ENCODE data around the gene SLIT1.

The SLIT1 gene

DNA sequence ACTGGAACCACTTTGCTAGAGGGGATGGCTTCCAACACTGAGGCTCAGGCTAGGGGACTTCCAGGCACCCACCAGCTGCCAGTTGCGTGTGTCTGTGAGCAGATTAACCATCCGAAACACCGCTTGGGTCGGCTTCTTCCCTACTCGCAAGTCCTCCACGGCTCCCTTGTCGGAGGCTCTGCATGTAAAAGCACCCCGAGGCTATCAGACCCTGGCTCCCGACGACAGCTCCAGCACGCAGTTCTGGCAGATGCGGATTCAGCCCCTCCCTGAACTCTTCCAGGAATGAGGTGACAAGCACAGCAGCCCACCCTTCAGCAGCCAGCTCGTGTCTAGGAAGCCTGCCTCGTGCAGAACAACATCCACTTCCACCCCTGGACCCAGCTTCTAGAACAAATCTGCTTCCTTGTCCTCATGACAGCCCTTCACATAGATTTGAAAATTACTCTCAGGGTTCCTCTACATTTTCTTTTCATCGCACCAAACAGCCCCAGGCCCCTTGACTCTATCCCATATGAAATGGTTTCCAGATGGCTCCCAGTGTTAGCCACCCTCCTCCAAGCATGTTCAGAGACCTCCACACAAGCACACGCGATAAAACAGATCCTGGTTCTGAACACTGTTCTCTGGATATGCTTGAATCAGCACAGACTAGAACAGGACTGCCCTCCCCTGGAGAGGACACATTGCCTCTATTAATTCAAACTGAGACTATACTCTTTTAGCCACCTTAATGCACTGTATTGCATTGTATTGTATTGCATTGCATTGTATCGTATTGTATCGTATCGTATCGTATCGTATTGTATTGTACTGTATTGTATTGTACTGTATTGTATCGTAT, 44.6 kb downstream of the SLIT1 start:
- DNase-seq (ENCODE audit: low read depth in 2 of 3, low spot score in 2 of 3), result no peak

DNA sequence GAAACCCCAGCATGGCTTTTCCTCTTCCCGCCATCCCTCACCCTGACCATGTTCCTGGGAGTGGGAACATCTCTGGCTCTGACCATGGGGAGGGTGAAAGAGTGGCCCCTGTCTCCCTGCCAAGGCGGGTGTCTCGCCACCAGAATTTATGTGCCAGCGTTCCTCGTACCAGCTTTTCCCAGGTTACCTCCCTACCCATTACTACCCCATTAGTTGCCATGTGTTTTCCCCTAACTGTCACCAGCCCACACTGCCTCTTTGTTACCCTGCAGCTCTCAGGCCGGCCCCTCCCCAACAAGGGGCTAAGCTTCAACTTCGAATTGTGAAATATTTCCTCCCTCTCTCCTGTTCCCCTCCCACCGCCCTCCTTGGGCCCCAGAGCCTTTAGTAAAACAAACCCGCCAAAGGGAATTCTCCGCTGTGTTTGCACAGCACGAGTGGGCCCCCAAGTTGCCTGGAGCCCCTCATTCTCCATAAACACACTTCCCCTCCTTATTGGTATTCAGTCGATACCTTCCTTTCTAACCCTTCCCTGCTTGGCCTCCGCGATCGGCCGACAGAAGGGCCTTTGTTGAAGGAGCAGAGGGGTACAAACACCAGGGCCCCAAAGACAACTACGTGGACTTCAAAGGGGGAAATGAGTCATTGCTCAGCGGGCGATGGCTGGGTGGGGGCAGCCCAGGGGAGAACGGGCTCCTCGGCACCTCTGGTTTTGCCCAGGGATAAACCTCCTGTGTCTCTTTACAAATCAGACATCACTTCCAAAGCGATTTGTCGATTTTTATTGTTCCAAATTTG, 45.5 kb downstream of the SLIT1 start:
- DNase-seq (ENCODE audit: low read depth in 2 of 3, low spot score in 2 of 3), result no peak

DNA sequence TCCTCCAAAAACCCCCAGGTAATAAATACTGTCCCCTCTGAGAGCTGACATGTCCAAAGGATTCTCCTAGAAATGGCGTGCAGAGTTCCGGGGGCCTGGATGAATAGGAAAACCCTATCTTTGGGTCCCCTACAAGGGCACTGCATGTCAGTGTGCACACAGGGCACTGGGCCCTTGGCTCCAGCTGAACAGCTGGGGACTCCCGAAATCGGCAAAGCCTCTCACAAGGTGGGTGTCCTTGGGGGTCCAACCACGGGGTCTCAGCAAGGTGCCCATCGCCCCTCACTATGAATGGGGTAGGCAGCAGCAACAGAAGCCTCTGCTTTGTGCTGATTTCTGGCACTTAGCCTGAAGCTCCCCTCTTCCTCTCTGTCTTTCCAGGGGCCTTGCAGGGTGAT, 46.1 kb downstream of the SLIT1 start:
- DNase-seq (ENCODE audit: low read depth in 2 of 3, low spot score in 2 of 3), result no peak

DNA sequence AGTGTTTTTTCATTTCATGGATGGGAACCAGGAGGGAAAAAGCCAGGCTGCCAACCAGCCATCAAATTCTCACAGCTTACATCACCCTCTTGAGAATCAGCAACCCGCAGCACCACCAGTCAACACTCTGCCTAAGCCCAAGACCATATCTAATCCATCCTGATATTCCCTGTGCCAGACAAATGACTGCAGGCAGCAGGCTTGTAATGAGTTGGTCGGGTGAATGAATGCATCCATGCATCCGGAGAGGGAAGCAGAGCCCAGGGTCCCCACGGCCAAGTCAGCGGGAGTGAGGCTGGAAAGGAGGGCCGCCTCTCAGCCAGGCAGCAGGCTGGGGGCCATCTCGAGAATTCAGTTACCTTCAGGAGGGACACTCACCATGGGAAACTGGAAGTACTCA, 46.9 kb downstream of the SLIT1 start:
- no peak for DNase-seq (ENCODE audit: low read depth in 2 of 3, low spot score in 2 of 3)

DNA sequence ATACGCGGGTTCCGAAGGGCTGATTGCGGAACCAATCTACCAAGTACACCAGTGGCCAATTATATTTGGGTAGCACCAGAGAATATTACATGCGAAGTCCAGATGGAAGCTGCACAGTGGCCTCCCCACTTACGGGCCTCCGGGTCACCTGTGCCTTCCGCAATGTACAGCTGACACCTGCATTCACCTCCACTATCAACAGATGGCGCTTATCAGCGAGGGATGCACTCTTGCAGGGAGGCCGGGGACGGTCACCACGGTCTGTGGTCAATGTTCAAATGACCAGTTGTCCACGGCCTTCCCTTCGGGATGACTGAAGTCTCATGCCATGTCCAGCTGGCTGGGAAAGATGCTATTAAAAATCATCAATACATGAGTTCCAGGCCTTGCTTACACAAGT, 47.6 kb downstream of the SLIT1 start:
- DNase-seq (ENCODE audit: low read depth in 2 of 3, low spot score in 2 of 3), result no peak

DNA sequence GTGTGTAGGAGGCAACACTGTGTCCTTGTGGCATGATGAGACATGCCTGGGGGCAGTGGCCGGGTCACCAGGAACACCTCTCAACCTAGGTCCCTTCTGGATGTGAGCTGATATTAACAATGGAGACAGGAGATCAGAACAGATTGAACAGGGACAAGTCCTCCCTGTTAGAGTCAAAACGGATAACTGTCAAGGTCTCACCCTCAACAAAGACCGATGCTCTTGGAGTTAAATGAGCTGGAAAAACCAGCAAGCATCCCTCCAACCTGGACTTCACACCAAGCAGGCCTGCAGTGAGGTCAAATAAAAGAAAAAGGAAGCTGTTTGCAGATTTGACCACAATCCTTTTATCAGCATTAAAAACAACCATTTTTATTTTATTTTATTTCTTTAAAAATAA, 49.0 kb downstream of the SLIT1 start:
- DNase-seq (ENCODE audit: low read depth in 2 of 3, low spot score in 2 of 3), result no peak

DNA sequence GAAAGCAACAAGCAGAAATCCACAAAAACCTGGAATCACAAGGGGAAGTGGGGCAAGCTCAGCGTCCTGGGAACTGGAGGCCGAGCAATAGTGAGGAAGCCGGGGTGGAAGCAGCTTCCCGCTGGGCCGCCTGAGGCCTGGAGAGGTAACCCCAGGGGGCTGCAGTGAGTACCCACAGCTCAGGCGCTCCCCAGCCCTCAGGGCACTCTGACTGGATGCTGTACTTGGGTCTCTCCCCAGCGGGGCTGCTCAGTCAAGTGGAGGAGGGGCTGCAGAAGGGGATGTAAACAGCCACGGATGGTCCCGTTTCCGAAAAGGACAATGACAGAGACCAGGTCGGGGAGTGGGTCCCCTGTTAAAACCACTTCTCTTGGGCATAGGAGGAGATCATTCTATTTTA, 50.3 kb downstream of the SLIT1 start:
- DNase-seq (ENCODE audit: low read depth in 2 of 3, low spot score in 2 of 3), result no peak

DNA sequence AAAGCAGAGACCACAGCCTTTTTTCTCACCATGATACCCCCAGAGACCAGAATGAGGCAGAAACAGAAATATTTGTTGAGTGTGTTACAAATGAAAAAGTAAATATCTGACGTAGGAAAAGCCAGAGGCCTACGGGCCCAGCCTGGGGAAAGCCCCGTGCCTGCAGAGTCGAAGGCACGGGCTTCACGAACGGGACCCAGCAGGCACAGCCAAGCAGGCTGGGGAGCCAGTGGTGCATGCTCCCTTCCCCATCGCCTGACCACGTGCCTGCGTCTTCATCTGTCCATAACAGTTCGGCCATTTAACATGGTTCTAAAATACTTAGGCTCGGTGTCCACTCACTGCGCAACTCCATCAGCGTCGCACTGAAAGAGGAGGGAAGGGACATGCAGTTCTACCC, 50.8 kb downstream of the SLIT1 start:
- no peak for DNase-seq (ENCODE audit: low read depth in 2 of 3, low spot score in 2 of 3)

DNA sequence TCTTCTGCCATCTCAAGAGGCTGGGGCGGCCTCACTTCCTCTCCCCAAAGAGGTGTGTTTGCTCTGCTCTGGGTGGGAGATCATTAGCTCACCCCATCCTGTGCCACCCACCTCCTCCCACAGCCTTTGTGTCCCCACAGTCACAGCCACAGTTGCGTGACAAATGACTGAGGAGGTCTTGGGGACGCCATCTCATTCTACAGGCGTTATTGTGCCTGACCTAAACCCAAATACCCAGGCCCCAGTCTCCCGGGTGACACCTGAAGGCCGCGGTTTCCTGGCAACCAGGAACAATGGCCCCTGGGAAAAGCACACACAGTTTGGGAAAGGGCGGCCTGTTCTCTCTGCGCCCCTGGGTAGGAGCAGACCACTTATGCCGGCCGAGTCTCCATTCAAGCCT, 51.6 kb downstream of the SLIT1 start:
- no peak for DNase-seq (ENCODE audit: low read depth in 2 of 3, low spot score in 2 of 3)

DNA sequence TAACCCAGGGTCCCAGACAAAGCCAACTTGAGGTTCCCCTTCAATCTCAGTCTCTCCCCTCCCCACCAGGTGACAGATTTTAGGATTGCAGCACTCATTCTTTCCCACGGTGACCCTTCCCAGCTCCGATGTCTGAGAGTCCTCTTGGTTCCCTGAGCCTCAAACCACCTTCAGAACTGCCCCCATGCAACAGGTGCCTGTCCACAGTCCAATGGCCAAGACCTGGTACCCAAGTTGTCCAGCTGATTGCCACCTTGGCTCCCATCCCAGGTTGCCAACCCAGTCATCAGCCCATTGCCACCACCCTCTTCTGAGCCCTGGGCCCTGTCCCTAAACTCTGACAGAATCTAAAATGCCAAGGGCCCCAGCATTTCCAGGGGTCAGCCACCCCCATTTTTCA, 53.5 kb downstream of the SLIT1 start:
- no peak for DNase-seq (ENCODE audit: low read depth in 2 of 3, low spot score in 2 of 3)

DNA sequence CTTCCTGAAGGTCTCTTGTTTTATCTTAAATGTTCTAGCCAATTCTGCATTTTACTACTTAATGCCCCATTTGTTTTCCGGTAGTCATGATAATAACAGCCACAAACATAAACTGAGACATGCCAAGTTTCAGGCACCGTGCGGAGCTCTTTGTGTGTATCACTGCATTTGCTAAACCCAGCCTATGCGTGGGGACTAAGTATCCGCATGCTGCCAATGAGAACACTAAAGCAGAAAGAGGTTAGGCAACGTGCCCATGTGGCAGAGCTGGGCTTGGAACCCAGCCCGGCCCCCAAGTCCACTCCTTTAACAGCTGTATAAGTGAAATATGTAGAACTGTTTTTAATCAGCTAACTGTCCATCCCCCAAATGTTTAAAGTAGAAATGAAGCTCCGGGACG, 54.1 kb downstream of the SLIT1 start:
- DNase-seq (ENCODE audit: low read depth in 2 of 3, low spot score in 2 of 3), result no peak

DNA sequence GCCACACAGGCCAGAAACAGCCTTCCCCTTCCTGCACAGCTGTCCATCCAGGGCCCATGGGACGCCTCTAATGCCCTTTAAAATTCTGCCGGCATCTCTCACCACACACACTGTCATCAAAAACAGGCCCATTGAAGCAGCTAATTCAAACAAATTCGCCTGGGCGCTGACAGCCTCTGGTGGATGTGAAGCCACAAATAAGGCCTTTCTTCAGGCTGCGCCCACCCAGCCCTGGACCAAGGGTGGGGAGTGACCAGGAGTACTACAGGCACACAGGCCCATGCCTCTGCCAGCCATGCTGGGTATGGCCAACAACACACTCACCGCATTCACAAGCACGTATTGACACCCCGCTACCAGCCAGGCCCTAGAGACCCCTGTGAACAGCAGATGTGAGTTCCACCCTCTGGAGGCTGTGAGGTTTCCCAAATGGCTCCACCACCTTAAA, 54.6 kb downstream of the SLIT1 start:
- no peak for DNase-seq (ENCODE audit: low read depth in 2 of 3, low spot score in 2 of 3)

DNA sequence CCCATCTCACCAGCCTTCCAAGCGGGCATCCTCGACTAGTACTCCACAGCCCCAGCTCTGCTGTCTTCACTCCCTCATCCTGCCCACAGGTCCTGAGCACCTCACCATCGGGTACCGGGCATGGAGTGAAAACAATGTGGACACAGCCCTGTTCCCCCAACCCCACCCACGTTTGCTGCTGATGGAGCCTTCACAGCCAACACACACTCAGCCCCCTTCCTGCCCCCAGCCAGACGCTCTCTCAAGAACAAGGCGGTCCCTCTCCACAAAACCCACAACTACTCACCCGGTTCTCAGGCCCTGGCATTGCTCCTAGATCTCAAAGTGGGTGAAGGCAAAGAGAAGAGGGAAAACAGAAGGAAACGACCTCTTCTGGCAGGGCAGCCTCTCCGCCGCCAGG, 56.1 kb downstream of the SLIT1 start:
- no peak for DNase-seq (ENCODE audit: low read depth in 2 of 3, low spot score in 2 of 3)

DNA sequence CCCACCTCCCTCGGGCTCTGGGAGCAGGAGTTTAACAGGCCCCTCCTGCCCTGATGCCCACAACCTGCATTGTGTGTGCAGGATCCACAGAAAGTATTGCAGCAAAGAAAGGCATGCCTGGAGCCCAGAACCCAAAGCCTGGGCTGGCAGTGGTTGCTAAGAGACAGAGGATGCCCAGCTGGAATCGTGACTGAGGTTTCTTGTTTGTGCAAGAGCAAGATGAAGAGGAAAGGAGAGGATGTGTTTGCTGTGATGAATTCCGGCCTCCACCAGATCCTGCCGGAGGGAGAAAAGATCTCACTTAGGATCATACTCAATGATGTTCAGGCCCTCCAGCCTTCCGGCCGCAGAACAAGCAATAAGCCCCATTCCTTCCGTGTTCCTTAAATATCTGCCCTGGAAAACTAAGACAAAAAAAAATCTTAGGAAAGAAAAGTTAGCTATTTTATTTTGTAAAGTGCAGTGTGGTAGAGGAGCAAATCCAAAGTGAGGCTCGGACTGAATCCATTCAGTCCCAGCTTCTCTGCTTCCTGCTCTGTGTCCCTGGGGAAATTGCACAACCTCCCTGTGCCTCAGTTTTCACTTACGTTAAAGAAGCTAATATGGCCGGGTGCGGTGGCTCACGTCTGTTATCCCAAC, 57.1 kb downstream of the SLIT1 start:
- no peak for DNase-seq (ENCODE audit: low read depth in 2 of 3, low spot score in 2 of 3)

DNA sequence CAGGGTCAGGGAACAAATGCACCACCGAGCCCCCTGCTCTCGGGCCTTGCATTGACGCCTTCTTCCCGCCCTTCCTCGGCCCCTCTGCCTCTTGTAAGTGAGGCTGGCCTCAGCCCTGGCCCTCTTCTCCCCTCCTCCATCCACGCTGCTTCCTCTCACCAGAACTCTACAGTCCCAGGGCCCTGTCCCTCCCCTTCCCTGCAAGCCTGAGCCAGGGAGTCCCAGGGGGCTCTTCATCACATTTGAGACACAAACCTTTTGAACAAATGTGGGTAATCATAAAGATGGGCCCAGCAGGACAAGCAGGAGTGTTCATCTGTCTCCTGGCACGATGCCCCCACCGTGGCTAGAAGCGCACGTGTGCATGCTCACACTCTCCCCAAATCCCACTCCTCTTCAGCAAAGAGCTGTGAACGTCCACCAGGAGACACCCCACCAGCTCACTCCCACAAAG, 57.7 kb downstream of the SLIT1 start:
- no peak for DNase-seq (ENCODE audit: low read depth in 2 of 3, low spot score in 2 of 3)

DNA sequence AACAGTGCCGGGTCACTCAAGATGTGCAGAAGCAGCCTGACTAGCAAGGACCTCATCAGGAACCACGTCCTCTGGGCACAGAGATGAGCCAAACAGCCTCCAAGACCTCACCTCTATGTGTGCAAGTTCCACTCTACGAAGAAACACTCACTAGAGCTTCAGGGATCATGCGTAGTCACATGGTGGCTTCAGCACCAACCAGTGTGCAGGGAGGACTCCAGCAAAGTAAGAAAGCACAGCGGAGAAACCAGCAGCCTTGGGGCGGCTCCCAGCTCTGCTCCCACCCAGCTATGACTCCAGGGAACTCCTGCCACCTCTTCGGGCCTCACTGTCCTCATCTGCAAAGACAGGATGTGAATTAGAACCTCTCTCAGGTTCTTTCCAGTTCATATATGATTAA, 58.2 kb downstream of the SLIT1 start:
- no peak for DNase-seq (ENCODE audit: low read depth in 2 of 3, low spot score in 2 of 3)

DNA sequence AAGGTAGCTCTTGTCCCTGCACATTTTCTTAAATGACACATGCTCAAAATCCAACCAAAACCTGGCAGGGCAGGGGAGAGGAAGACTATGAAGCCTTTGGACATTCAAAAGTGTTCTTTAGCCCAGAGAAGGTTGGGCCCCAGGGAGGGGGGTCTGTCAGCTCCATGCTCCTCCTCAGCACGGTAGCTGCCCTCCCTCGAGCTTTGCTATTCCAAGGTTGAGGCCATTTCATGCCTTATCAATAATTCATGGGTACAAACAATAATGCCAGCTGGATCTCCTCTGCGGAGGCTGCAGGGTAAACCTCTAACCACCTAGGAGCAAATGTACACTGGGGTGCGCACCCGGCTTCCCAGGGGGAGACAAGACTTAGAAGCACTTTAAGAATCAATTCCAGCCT, 61.5 kb downstream of the SLIT1 start:
- DNase-seq (ENCODE audit: low read depth in 2 of 3, low spot score in 2 of 3), result no peak

DNA sequence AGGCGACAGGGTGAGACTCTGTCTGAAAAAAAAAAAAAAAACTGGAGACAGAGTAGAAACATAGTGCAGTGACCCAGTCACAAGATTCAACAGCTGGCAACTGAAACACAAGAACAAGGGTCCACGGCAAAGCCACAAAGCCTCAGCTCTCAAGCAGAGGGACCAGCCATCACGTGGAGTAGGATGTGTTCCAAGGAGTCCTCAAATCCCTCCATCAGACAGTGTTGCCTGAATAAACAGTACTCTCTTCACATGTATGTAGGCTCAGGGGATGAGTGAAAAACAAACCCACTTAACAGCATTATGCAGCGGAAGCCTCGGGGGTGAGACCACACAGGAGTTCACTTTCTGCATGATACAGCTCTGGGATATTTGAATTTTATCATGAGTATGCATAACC, 62.0 kb downstream of the SLIT1 start:
- no peak for DNase-seq (ENCODE audit: low read depth in 2 of 3, low spot score in 2 of 3)

DNA sequence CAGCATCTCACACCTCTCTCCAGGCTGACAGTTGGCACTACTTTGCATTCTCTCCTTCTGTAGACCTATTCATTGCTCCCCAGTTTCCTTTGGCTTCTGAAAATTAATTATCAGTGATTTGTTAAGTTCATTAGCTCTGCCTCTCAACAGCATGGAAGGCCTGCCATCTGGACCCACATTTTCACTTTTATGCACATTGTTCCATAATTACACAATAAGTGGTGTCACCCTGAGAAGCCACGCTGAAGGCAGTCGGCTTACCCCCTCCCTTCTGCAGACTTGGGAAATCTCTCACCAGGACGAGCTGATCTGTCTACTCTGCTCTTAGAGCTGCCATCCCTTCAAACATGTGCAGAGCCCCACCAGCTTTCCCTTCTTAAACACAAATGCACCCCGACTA, 64.7 kb downstream of the SLIT1 start:
- DNase-seq (ENCODE audit: low read depth in 2 of 3, low spot score in 2 of 3), result no peak

DNA sequence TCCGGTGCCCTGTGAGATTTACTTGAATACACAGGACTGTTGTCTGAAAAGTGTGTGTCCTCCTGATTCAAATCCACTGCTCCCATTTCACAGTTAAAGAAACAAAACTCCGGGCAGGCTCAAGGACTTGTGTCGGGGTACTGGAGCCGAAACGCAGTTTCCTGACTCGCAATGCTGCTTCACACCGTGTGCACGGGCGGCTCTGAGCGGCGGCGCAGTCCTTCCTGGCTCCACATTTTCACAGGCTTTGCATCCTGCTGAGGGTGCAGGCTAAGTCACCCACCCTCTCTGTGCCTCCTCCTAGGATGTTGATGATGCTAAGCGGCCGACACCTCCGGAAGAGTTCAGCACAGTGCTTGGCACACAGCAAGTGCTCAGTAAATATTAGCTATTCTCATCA, 65.4 kb downstream of the SLIT1 start:
- DNase-seq (ENCODE audit: low read depth in 2 of 3, low spot score in 2 of 3), result no peak

DNA sequence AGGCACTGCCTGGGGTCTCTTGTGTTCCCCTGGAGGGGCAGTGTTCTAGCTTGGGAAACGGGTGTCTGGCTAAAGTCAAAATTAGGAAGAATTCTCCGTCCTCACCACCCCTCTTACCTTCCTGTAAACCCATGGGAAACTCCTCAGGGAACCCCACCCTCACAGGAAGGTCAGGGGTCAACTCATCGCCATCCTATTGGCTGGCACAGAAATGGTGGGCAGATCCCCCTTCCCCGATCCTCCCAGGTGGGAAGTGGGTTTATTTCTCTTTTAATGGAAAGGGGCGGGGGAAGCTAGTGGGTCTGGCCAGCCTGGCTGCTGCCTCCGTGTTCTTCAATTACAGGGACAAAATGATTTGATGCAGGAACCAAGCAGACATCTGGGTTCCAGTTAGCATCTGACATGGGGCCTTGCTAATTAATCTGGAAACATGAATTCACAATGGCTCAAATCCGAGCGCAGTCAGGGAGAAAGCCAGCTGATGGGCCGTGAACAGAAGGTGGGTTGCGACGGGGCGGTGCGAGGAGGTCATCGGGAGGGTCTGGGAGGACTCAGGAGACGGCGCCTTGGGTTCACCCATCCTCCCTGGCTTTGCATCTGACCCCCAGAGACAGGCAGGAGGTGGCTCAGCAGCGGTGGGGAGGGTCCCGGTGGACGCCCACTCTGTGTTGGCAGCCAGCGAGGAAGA, 66.6 kb downstream of the SLIT1 start:
- no peak for DNase-seq (ENCODE audit: low read depth in 2 of 3, low spot score in 2 of 3)
